HG03097 (cell line): ENCODE measurements around the gene FBXL14.

Source experiments
- ATAC-seq: cut with Tn5 transposase; IDR thresholded peaks from one replicate; pipeline ENCODE4 v1.9.1; 2021; ENCODE audit not compliant: unreplicated experiment, low FRiP score

FBXL14 gene

DNA sequence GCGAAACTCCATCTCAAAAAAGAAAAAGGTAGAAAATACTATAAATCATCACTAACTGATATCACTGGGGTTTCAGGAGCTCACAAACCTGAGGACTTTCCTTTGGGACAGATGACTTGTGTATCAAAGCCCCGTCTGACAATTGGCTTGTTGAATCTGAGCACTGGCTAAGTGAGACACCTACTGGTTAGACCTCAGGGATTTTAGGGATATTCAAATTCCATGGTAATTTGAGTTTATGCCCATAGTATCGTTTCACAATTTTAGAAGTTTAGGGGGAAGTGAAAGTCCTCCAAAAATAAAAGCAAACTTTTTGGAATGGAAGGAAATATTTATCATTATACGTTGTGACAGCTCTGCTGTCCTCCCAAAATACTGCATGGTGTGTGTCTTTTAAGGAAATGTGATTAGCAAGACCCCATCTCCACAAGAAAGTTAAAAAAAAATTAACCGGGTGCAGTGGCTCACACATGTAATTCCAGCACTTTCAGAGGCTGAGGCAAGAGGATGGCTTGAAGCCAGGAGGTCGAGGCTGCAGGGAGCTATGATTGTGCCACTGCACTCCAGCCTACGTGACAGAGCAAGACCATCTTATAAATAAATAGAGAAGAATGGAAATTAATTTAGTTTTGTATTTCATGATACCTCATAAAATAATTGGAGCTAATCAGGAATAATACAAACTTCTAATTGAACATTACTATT is 49.2 kb downstream of the FBXL14 start:
- no peak for ATAC-seq

DNA sequence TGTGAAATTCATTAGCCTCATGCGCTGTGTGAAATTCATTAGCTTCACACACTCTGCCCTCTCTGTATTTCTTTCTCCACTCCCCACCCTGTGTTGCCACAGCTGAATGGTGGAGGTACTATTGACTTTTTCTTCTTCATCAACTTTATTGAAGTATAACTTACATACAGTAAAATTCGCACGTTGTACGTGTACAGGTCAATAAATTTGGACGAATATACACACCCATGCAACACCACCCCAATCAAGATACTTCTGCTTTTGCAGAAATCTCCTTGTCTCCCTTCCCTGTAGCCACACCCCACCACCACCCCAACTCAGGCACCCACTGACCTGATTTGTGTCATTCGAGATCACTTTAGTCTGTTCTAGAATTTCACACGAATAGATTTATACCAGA is 51.8 kb downstream of the FBXL14 start:
- ATAC-seq: no peak

DNA sequence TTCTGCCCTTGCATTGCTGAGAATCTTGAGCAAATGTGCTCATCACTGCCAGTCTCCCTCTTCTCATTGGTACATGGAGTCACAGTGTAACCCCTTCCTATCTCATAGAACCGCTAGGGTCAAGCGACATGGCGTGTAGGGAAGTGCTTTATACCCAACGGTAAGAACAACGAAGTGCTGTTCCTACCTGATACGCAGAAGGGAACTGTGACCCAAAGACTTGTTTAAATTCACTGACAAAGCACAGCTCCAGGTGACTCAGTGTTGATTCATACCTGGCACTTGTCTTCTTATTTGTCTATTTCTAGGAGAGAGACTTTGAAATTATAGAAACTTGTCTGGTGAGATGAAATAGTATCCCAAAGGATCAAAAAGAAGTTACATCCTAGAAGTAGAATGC is 53.7 kb downstream of the FBXL14 start:
- ATAC-seq: no peak

DNA sequence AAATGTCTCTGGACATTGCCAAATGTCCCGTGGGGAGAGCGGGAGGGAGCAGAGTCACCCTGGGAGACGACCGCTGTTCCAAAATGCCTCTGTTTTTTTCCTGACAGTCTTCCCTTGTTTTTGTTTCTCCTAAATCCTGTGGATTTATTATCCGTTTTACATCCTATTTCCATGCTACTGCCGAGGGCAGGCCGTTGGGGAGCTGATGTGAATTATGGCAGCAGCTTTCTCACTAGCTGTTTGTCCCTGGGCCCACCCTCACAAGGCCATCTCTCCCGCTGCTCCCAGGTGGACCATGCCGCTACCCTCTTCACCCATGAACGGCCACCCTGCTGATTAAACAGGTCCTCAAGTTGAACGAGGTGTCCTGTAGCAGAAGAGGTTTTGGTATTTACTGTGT is 55.2 kb downstream of the FBXL14 start:
- ATAC-seq: no peak

DNA sequence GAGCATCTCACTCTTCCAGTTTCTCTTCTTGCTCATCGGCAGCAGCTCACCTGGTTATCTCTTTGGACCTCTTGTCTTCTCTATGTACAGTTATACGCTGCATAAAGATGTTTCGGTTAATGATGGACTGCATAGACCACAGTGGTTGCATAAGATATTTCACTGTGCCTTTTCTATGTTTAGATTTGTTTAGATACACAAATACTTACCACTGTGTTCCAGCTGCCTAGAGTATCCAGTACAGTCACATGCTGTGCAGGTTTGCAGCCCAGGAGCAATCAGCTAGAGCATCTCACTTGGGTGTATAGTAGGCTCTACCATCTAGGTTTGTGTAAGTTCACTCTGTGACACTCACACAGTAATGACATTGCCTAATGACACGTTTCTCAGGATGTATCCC is 57.6 kb downstream of the FBXL14 start:
- ATAC-seq: no peak

DNA sequence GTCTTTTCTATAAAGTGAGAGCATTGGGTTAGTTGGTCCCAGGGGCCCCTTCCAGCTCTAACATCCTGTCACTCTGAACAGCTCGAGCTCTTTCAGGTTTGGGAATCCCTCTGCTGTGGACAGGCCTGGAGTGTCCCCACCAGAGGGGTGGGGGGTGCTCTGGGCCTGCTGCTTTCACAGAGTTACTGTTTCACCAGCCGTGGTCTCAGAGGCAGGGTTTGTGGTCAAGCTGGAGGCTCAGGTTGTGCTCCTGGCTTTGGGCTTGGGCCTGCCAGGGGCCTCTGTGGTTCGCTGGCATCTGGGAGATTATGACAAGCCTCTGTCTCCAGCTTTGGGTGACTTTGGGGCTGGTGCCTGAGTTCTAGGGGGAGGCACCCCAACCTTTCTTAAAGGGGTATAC is 59.6 kb downstream of the FBXL14 start:
- ATAC-seq: peak; percentile 35

DNA sequence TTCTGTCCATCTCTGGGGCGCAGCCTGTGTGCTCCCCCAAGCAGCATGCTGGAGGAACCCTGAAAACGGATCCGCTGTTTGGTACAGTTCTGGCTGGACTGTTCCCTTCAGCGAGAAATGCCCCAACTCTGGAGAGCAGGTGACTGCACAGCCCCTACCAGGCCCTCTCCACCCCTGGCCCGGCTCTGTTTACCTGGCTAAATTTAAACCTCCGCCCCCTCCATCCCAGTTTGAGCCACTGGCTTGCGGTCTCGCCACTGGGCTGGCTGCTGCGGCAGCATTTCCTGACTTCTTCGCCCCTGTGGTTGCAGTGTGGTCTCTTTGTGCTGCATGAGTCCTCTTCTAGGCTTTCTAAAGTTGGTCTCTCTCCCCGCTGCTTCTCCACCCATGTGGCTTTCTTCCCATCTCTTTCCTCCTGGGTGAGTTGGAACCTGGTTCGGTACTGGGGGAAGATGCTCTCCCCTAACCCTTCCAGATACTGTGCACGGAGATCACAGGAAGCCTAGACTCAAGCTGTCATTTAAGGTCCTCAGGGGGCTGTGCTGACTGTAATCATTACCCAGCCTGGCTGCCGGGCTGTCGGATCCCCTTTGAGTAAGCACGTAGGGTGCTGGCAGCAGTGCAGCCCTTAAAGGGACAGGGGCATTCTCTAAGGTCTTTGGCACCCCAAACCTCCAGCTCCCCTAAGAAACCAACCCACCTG is 60.6 kb downstream of the FBXL14 start:
- ATAC-seq: peak; percentile 54

DNA sequence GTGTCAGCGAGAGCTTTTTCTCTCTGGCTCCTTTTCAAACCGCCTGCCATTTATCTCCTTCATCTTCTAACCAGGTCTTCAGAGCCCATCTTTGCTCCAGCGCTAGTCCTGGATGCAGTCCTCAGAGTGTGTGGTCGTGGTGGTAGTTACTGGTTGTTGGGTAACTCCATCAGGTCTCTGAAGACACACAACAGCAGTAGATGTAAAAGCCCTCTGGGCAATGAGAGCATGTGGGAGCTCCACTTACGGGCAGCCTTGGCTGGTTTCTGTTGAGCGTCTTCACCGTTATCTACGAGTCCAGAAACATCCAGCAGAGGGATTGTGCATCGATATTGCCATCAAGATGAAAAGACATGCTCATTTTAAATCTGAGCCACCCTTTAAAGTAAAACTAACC is 61.2 kb downstream of the FBXL14 start:
- no peak for ATAC-seq

DNA sequence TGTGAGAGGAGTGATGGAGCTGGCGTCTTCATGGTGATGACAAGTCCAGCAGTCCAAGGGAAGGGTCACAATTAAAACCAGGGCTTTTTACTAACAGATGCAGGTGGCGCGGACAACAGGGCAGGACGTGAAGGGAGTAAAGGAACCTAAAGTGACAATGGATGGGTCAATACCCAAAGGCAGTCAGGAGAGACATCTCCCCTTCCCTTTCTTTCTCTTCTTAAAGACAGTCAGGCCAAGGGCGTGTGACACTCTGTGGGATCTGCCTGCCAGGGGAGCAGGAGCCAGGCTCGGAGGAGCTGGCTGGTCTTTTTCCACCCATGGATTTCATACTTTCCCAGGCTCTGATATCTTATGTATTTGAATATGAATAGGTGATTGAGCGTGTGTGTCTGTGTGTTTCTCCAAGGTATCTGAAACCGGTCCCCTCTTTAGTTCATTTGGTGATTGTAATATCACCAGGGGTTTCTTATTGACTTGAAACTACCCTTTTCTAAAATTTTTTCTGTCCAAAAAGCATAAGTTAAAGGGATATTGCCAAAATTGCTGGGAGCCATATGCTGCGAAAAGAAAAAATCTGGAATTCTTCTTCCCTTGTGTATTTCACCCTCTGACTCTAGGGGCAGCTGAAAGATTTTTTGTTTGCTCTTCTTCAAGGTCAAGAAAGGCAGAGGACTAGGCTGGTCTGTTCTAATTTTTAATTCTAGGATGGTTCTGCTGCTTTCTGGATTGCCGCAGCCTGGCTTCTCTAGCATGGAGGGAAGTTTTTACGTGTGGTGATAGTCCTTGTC is 61.8 kb downstream of the FBXL14 start:
- no peak for ATAC-seq

DNA sequence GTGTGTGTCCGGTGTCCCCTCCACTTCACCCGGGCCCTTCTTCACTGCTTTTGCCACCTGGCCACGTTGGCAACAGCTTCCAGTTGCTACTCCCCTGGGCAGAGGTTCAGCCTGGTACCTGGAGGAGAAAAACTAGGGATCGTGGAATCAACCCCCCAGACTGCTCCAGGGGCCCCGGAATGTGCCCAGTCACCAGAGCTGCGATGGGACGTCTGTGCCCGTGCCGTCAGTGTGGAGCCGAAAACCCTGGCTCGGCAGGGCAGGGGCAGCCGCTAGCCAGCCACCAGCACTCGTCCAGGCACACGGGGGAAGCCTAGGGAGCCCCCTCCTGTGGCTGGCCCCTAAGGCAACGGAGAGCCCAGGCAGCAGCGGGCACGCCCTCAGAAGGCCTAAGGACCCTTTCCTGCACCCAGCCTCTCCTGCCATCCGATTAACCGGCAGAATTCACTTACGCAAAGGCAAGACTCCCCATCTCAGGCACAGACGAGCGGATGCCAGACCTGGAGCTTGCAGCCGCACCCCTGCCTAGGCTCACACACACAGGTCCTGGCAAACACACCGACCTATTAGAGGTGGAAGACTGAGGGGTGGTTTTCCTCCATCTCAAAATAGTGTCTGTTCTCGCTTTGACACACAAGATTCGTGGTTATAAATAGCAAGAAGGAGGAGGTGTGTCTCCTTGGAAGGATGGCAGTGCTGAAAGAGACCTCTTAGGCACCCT is 62.6 kb downstream of the FBXL14 start:
- no peak for ATAC-seq

DNA sequence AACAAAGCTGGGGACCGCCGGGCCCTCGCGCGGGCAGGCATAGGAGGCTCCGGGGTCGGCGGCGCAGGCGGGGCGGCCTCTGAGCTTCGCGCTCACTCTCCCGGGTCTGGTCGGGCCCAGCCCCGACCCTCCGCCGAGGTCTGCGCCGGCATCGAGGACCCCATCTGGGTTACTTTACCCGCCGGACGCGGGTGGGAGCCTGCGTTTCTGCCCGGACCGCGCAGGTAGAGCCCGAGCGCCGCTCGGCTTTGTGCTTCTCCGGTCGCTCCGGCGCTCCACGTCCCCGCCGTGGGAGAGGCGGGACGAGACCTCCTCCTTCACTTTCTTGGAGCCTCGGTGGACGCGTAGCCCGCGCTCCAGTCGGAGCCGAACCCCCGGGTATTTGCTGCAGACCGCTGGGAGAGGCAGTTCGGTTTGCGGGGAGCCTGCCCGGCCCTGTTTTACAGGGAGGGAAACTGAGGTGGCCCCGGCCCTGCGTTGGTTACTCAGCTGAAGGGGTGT is 63.2 kb downstream of the FBXL14 start:
- no peak for ATAC-seq

DNA sequence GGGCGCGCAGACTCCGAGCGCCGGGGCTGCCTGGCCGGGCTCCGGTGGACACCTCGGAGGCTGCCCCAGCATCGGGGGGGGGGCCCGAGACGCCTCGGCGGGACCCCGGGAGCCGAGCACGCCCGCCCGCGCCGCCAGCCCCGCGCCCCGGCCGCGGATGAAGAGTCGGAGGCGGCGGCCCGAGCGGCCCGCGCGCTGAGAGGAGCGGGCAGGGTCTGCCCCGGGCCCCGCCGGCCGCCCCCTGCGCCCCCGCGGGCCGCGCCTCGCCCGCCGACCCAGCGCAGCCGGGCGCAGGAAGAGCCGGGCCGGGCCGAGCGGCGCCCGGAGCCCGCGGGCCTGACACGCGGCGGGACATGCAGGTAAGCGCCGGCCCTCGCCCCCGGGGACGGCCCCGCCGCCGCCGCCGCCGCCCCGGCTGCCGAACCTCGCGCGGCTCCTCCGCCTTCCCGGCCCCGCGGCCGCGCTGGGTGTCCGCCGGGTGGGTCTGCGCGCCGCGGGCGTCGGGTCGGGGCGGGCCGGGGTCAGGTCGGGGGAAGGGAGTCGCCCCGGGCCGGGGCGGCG is 63.7 kb downstream of the FBXL14 start:
- no peak for ATAC-seq

DNA sequence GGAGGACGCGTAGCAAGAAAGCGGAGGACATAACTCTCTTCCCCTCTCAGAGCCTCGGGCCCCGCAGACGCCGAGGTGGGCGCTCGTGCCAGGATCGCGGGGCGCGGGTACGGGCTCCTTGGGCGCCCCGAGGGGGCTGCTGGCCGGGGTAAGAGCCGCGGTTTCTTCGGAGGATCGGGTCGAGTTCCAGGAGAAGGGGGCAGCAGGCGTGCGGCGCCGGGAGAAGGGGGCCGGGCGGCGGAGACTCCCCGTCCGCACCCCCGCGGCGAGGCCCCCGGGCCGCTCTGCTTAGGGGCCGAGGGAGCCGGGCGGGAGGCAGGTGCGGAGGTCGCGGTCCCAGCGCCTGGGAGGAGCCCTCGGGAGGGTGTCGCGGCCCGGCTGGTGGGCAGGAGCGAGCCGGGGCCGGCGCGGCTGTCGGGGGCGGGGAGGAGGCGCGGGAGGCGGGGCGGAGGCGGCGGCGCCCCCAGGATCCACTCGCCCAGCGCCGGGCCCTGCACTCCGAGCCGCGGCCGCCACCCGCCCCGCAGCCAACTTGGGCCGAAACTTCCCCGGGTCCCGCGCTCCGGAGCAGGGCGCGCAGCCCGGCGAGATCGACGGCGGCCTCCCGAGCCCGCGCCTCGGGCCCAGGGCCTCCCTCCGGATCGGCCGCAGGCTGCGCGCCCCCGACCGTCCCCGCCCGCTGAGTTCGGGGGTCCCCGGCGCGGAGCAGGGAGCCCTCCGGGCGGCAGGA is 64.4 kb downstream of the FBXL14 start:
- no peak for ATAC-seq

DNA sequence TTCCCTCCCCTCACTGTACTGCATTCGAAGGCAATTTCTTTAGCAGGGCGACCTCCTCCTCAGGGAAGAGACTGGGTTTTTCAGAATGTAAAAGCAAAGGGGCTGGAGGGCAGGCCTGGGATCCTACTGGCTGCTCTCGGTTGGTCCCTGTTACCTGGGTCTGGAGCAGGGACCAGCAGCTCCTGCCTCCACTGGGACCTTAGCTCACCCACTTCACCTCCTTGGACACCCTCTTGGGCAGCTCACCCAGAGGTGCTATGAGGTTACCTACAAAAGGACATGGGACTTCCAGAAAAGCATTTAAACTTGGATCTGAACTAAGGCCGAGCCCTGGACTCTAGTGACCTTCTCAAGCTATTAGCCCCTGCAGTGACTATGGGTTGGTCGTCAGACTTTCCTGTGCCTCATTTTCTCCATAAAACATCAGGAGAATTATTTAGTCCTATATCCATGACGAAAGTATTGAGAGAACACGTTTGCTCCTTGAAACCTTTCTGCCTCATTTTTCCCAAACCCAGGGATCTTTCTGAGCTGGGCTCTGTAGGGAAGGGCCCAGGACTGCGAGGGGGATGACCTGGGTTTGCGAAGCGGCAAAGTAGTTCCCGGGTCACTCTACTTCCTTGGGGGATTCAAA is 65.0 kb downstream of the FBXL14 start:
- no peak for ATAC-seq

DNA sequence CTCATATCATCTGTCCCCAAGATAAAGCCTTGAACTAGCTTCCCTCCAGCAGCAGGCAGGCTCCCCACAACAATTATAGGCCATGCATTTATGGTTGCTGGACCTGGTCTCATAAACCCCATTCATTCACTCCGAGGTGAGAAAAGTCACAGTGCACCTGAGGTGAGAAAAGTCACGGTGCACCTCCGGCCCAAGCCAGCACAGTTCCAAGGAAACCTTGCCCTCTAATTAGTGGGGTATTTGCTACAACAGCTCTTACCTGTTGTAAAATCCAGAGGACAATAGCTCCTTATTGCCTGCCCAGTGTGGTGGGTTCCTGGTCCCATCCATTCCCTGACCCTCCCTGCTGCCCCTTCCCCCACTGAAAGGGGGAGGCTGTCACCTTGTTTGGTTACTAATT is 65.6 kb downstream of the FBXL14 start:
- ATAC-seq: no peak

DNA sequence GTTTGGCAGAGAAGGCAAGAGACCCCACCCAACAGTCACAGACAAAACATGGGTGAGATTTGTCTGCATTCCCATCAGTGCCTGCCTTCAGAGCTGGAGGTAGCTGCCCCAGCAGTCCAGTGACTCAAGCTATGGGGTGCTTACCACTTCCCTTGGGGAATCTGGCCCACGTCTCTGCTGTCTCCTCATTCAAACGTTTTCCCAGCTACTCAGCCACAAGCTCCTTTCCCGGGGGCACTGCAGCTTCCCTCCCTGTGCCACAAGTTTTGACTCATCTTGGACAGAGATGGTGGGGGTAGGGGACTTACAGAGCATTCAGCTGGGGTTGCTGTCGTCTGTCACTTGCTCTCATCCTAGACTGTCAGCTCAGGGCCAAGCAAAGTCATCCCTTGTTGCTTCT is 66.6 kb downstream of the FBXL14 start:
- no peak for ATAC-seq

DNA sequence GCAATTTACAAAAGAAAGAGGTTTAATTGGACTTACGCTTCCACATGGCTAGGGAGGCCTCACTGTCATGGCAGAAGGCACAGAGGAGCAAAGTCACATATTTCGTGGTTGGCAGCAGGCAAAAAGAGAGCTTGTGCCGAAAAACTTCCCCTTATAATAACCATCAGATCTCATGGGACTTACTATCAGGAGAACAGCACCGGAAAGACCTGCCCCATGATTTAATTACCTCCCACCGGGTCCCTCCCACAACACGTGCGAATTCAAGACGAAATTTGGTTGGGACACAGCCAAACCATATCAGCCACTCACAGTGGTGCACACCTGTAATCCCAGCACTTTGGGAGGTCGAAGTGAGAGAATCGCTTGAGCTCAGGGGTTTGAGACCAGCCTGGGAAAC is 68.5 kb downstream of the FBXL14 start:
- ATAC-seq: no peak

DNA sequence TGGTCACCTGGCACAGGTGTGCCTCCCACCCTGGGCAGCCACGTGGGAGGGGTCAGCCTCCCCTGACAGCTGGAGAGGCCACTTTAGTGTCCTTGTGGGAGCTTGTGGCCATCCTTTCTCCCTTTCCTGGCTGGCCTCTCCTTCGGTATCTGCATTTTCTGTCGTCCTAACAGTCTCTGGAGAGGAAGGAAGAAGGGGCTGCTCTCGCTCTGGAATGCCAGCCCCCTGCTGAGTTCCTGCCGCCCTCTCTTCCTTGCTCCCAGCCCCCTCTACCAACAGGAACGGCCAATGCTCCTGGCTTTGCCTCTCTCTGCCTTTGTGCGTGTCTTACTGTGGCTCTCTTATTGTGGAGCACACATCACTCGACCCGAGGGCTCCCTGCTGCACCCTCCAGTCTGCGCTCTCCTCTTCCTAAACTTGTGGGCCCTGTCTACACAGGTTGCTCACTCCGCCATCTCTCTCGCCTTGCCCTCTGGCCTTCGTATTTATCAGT is 70.8 kb downstream of the FBXL14 start:
- no peak for ATAC-seq

DNA sequence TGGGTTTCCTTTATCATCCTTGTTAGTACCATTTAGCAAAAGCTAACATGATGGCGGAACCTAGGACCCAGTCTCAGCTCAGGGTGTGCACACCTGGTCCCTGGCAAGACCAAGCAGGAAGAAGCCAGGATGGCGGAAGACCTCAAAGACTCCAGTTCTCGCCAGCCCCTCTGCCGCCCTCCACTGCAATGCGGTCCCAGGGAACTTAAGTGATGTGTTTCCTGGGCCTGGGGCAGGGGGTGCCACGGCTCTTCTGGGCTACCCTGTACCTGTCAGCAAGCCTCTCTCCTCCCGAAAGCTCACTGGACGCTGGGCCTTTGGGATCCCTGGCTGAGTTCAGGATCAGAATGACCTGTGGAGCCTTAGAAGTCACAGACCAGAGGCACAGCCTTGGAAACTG is 71.3 kb downstream of the FBXL14 start:
- ATAC-seq: no peak
